GM18499 (cell line): ENCODE data around the gene USP2.

Source experiments
- ATAC-seq: cut with Tn5 transposase; IDR thresholded peaks from one replicate; pipeline ENCODE4 v1.9.1; 2021; ENCODE audit warnings: moderate number of reproducible peaks; ENCODE audit not compliant: insufficient read depth, unreplicated experiment

Gene USP2

GRCh38 chr11:119347242-119347641 lies 34.2 kb downstream of the USP2 start:
- no peak for ATAC-seq

DNA sequence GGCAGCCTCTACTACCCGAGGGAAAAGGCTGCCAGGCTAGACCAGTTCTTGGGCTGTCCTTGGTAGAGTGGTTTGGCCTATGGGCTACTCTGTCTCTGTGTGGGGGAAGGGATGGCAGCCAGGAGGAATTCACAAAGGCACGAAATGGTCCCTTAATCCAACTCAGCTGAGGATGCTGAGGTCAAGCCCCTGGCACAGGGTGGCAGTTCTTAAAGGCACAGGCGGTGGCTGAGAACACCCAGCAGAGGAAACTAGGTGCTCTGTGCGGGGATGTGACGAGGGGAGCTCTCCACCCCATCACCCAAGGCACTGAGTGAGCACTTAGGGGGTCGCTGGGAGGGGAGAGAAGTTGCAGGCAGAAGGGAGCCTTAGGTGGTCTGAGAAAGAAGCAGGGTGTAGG lies 34.9 kb downstream of the USP2 start, which contains the start of gene MFRP:
TSS of gene MFRP (minus strand) at position 101 of the 400 bp plus-strand sequence. CDS start 192 bp downstream, outside the sequence.
- ATAC-seq = no peak

- ATAC-seq = no peak
Measured at GRCh38 chr11:119345685-119346084, 35.8 kb downstream of the USP2 start.

DNA sequence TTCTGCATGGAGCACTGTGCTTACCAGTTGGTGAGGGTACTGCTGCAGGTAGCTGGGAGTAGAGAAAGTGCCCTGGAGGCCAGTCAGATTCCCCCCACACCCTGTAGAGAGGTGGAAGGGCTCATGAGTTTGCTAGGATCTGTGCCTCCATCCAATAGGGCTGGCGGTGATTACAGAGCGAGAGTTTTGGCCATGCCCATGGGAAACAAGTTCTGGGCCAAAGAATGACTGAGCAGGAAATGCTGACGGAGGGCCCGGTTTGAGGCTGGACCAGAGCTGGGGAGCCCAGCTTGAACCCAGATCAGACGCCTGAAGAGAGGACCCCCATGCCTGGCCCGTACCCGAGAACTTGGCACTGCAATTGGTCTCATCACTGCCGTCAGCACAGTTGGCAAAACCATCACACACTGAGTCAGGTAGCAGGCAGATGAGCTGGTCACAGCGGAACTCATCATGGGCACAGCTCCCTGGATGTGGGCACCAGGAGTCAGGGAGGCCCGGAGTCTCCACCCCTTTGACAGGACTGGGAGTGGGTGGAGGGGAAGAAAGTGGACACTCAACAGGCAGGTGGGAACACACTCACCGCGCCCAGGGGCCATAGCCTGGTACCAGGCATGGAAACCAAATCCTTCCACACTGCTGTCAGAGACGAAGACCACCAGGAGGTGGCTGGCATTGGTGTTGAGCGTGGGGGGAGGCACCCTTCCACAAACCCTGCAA lies 37.0 kb downstream of the USP2 start:
- ATAC-seq = no peak

GRCh38 chr11:119343726-119344125 lies 37.8 kb downstream of the USP2 start:
- ATAC-seq = no peak

GRCh38 chr11:119342362-119343130 lies 38.9 kb downstream of the USP2 start:
- ATAC-seq = no peak

GRCh38 chr11:119342023-119342300 lies 39.5 kb downstream of the USP2 start:
- no peak for ATAC-seq

GRCh38 chr11:119341222-119342022 lies 40.1 kb downstream of the USP2 start:
- ATAC-seq = no peak

- no peak for ATAC-seq
Measured at GRCh38 chr11:119340335-119341221, 40.9 kb downstream of the USP2 start, which contains the start of gene C1QTNF5. C1QTNF5 (minus strand) TSS chr11:119340883; CDS start chr11:119340397, 486 bp downstream.

DNA sequence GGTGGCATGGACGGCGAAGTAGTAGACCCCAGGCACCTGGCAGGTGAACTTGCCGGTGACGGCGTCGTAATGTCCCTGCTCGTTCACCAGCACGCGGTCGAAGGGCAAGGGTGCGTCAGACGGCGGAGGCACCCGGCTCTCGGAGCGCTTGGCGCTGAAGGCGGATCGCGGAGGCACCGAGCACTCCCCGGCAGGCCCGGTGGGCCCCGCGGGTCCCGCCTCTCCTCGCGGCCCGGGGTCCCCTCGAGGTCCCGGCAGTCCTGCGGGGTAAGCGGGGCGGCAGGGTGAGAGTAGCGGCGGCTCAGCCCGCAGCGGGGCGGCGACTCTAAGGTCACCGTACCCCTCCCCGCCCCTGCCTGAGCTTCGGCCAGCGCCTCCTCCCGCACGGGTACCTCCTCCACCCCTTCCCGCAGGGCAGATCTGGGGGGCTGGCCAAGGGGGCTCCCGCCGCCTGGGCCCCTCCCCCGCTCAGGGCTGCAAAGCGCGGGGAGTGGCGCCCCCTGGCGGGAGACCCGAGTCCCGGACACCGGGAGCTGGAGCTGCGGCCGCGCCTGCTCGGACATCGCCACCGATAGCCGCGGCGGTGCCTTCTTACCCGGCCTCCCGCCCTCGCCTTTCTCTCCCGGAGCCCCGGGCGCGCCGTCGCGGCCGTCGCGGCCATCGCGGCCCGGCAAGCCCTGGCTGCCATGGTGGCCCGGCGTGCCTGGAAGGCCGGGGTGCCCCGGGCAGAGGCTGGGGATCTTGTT lies 41.7 kb downstream of the USP2 start:
- no peak for ATAC-seq

- no peak for ATAC-seq
Measured at GRCh38 chr11:119338965-119339588, 42.4 kb downstream of the USP2 start.

GRCh38 chr11:119338318-119338890 lies 43.1 kb downstream of the USP2 start:
- ATAC-seq = no peak

GRCh38 chr11:119337581-119338317 lies 43.7 kb downstream of the USP2 start:
- no peak for ATAC-seq

DNA sequence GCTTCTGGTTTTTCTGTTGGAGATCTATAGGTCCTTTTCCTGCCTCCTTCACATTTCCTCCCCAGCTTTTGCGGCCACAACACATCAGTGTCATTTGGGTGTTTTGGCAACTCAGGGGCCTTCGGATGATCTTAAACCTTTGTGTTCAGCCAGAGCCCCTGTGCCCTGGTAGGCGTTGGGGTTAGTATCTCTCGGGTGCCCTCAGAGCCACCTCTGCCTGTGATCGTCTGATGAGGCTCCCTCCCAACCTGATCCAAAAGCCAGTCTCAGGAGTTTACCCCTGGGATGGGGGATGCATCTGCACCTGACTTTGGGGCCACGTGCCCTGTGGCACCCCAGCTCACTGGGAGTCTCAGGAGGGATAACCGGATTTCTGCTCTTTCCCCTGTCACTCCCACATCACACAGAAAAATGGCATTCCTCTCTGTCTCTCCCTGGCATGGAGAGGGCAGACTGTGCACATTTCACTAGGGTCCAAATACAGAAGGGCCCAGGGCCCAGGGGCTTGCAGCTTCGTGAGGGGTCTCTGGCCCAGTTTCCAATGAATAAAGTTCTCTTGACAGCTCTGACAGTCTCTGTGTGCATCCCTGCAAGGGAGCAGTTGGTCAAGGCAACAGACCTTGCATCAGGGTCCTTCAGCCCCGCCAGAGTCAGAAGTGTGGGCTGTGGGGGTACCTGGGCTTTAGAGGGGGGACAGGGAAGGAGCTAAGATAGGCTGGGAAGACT lies 44.6 kb downstream of the USP2 start:
- no peak for ATAC-seq

DNA sequence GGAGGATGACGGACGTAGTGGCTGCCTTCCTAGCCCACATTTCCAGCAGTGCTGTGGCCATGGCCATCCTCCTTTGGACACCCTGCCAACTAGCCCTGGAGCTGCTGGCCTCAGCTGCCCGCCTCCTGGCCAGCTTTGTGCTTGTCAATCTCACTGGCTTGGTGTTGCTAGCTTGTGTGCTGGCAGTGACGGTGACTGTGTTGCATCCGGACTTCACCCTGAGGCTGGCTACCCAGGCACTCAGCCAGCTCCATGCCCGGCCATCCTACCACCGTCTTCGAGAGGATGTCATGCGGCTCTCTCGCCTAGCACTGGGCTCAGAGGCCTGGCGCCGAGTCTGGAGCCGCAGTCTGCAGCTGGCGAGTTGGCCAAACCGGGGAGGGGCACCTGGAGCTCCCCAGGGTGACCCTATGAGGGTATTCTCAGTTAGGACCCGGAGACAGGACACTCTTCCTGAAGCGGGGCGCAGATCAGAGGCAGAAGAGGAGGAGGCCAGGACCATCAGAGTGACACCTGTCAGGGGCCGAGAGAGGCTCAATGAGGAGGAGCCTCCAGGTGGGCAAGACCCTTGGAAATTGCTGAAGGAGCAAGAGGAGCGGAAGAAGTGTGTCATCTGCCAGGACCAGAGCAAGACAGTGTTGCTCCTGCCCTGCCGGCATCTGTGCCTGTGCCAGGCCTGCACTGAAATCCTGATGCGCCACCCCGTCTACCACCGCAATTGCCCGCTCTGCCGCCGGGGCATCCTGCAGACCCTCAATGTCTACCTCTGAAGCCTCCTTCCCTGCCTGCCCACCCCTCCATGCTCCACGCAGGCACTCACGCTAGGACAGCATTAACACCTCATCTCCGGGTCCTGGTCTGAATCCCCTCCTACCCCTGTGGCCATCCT lies 45.6 kb downstream of the USP2 start:
- no peak for ATAC-seq

DNA sequence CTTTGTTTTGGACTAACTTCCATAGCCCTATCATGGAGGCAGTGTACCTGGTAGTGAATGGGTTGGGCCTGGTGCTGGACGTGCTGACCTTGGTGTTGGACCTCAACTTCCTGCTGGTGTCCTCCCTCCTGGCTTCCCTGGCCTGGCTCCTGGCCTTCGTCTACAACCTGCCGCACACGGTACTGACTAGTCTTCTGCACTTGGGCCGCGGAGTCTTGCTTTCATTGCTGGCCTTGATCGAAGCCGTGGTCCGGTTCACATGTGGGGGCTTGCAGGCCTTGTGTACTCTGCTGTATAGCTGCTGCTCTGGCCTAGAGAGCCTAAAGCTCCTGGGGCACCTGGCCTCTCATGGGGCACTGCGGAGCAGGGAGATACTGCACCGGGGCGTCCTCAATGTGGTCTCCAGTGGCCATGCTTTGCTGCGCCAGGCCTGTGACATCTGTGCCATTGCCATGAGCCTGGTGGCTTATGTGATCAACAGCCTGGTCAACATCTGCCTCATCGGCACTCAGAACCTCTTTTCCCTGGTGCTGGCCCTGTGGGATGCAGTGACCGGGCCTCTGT lies 46.3 kb downstream of the USP2 start:
- ATAC-seq = no peak
